GM18520 (cell line): ENCODE data around the gene PKN3.
"Not testable (repeated sequence)": the region's sequence is repeated elsewhere in the genome, so short reads cannot be mapped to it uniquely, and the experiment has no call there.

ENCODE experiments used
- ATAC-seq: cut with Tn5 transposase; IDR thresholded peaks from one replicate; pipeline ENCODE4 v1.9.1; 2021; ENCODE audit not compliant: unreplicated experiment

PKN3 gene

GRCh38 chr9:128690684-128691034, 11.6 kb upstream of the PKN3 start:
- ATAC-seq = no peak

- ATAC-seq = not testable (repeated sequence)
These were observed 8.6 kb upstream of the PKN3 start for GRCh38 chr9:128693738-128694137.

GRCh38 chr9:128694344-128694743, 8.0 kb upstream of the PKN3 start:
- no peak for ATAC-seq

- no peak for ATAC-seq
These were observed 5.2 kb upstream of the PKN3 start for GRCh38 chr9:128696923-128697707.

GRCh38 chr9:128699096-128699795, 3.1 kb upstream of the PKN3 start:
- ATAC-seq = not testable (repeated sequence)

GRCh38 chr9:128701227-128701854, 962 bp upstream of the PKN3 start:
- no peak for ATAC-seq

- no peak for ATAC-seq
These were observed 779 bp downstream of the PKN3 start for GRCh38 chr9:128702949-128703615.

- no peak for ATAC-seq
These were observed 1.5 kb downstream of the PKN3 start for GRCh38 chr9:128703616-128704355.

GRCh38 chr9:128704356-128704670, 2.0 kb downstream of the PKN3 start:
- no peak for ATAC-seq

GRCh38 chr9:128705051-128705965, 3.0 kb downstream of the PKN3 start:
- ATAC-seq = no peak

GRCh38 chr9:128706045-128706444, 3.7 kb downstream of the PKN3 start:
- ATAC-seq = no peak

GRCh38 chr9:128706671-128707381, 4.5 kb downstream of the PKN3 start:
- ATAC-seq = no peak

GRCh38 chr9:128707446-128707845, 5.1 kb downstream of the PKN3 start:
- no peak for ATAC-seq

- ATAC-seq = no peak
These were observed 10.4 kb downstream of the PKN3 start for GRCh38 chr9:128712451-128713410.

GRCh38 chr9:128713411-128713780, 11.1 kb downstream of the PKN3 start:
- ATAC-seq = no peak

GRCh38 chr9:128713941-128714573, 11.8 kb downstream of the PKN3 start:
- no peak for ATAC-seq

- no peak for ATAC-seq
These were observed 12.5 kb downstream of the PKN3 start for GRCh38 chr9:128714586-128715435.
